B cell (primary cell): ENCODE measurements around the gene RRAS2. TPM values are rescaled to one million over a fixed set of nuclear protein-coding genes. Genes with fewer than 3 reads are reported as not detected.

Experiments
- ATAC-seq: fragments of 200-7000 bp; cut with Tn5 transposase; one replicate; pipeline ENCODE4 v1.10.0; 2021; ENCODE audit warnings: low read depth, mild to moderate bottlenecking, moderate number of reproducible peaks, moderate library complexity
- CTCF ChIA-PET: fragments of 350-600 bp; sonication (Branson Sonifier 250); formaldehyde crosslinking; loops from one replicate; lab custom pipeline; 2021; ENCODE audit warnings: antibody characterized with exemption, inconsistent platforms; lab: Charles Lee
- POLR2A ChIA-PET: fragments of 350-600 bp; sonication (Branson Sonifier 250); formaldehyde crosslinking; loops from one replicate; lab custom pipeline; 2021; ENCODE audit warnings: antibody characterized with exemption; lab: Charles Lee
- DNase-seq: peaks from one replicate; pipeline ENCODE4 v3.0.0; 2013
- H2AFZ ChIP-seq: 2 replicates; pipeline ENCODE4 v1.6.1; 2012; ENCODE audit warnings: mild to moderate bottlenecking, low read depth, low read length; ENCODE audit not compliant: insufficient read depth, poor library complexity, severe bottlenecking
- H3K27ac ChIP-seq, 2 donors: 1 replicate in 1 of 2; 2 replicates in 1 of 2; pipeline ENCODE4 v1.5.1; 2012 to 2013; ENCODE audit warnings: low read length in 2 of 2, mild to moderate bottlenecking in 2 of 2, moderate library complexity in 1 of 2
- H3K27me3 ChIP-seq, 4 experiments: fragments of 200-600 bp in 1 of 4; sonication (generic) in 1 of 4; replicated peaks in 1 of 4; 1 replicate in 2 of 4; 2 replicates in 2 of 4; pipeline versions ENCODE4 v1.6.1 to v1.7.0; 2013 to 2016; ENCODE audit warnings: low read length in 3 of 4, mild to moderate bottlenecking in 2 of 4, mixed read lengths in 1 of 4, moderate library complexity in 1 of 4; ENCODE audit not compliant: insufficient read depth in 4 of 4, control insufficient read depth in 3 of 4; ENCODE audit errors: control extremely low read depth in 1 of 4
- H3K36me3 ChIP-seq, 2 experiments: replicated peaks in 1 of 2; 1 replicate in 1 of 2; 2 replicates in 1 of 2; pipeline versions ENCODE4 v1.6.1 to v1.7.1; 2013; ENCODE audit warnings: low read length in 1 of 2; ENCODE audit not compliant: insufficient read depth in 2 of 2, control insufficient read depth in 1 of 2; ENCODE audit errors: control extremely low read depth in 1 of 2, extremely low read depth in 1 of 2
- H3K4me1 ChIP-seq, 2 donors: fragments of 200-600 bp in 1 of 2; sonication (generic) in 1 of 2; 1 replicate in 1 of 2; 2 replicates in 1 of 2; pipeline versions ENCODE4 v1.5.1 to v1.6.1; 2013 to 2017; ENCODE audit warnings: low read length in 2 of 2; ENCODE audit not compliant: control insufficient read depth in 2 of 2, insufficient read depth in 2 of 2
- H3K4me2 ChIP-seq: replicated peaks from 2 replicates; pipeline ENCODE3; 2012; ENCODE audit warnings: mild to moderate bottlenecking, low read depth, low read length; ENCODE audit not compliant: poor library complexity, severe bottlenecking
- H3K4me3 ChIP-seq, 5 experiments: fragments of 200-600 bp in 1 of 5; sonication (generic) in 1 of 5; 1 replicate in 3 of 5; 2 replicates in 2 of 5; pipeline versions ENCODE4 v1.5.1 to v1.7.0; 2011 to 2016; ENCODE audit warnings: low read length in 4 of 5, mild to moderate bottlenecking in 4 of 5, low read depth in 2 of 5, control low read depth in 1 of 5, moderate library complexity in 1 of 5; ENCODE audit not compliant: insufficient read depth in 1 of 5; ENCODE audit errors: control extremely low read depth in 1 of 5, extremely low read depth in 1 of 5
- H3K79me2 ChIP-seq: fragments of 200-600 bp; sonication (generic); one replicate; pipeline ENCODE4 v1.6.0; 2016; ENCODE audit warnings: low read length; ENCODE audit not compliant: control insufficient read depth, insufficient read depth
- H3K9ac ChIP-seq: fragments of 200-600 bp; sonication (generic); 2 replicates; pipeline ENCODE4 v1.6.1; 2017; ENCODE audit warnings: mild to moderate bottlenecking, low read length, moderate library complexity
- H3K9me3 ChIP-seq, 3 donors: one replicate each; pipeline versions ENCODE4 v1.6.1 to v1.7.1; 2013; ENCODE audit warnings: low read length in 2 of 3; ENCODE audit not compliant: control insufficient read depth in 2 of 3, insufficient read depth in 1 of 3; ENCODE audit errors: control extremely low read depth in 1 of 3
- H4K20me1 ChIP-seq: 2 replicates; pipeline ENCODE4 v1.6.0; 2012; ENCODE audit warnings: mild to moderate bottlenecking, low read length; ENCODE audit not compliant: insufficient read depth, control insufficient read depth, poor library complexity, severe bottlenecking
- H3K27ac Mint-ChIP-seq: one replicate; pipeline ENCODE4 v1.8.0; 2021; ENCODE audit warnings: mixed read lengths
- H3K27me3 Mint-ChIP-seq: one replicate; pipeline ENCODE4 v1.8.0; 2021; ENCODE audit warnings: mixed read lengths
- H3K4me1 Mint-ChIP-seq: one replicate; pipeline ENCODE4 v1.8.0; 2021; ENCODE audit warnings: mixed read lengths
- H3K4me3 Mint-ChIP-seq: one replicate; pipeline ENCODE4 v1.8.0; 2021; ENCODE audit warnings: mixed read lengths
- H3K9me3 Mint-ChIP-seq: one replicate; pipeline ENCODE4 v1.8.0; 2022; ENCODE audit warnings: mixed read lengths; ENCODE audit not compliant: insufficient read depth
- EZH2 ChIP-seq: IDR thresholded peaks from 2 replicates; pipeline ENCODE4 v1.6.1; 2012; ENCODE audit warnings: borderline replicate concordance, low read depth, mild to moderate bottlenecking, moderate library complexity, low read length; ENCODE audit not compliant: insufficient read depth, poor library complexity, severe bottlenecking
- WGBS: methylation state at CpG from one replicate; pipeline ENCODE4 v1.1.5; 2013; ENCODE audit warnings: missing lambda C conversion rate; ENCODE audit not compliant: insufficient coverage; 5-methylcytosine and 5-hydroxymethylcytosine counted together
- intact Hi-C: fragments of 100-400 bp; cut with micrococcal nuclease; formaldehyde crosslinking; loops from one replicate; pipeline ENCODE4 v1.10.0; 2022
- polyA plus RNA-seq: library from polyadenylated mRNA; depleted of rRNA; stranded (reverse); fragments of >200 nt; gene quantifications from 2 replicates; pipeline ENCODE4 v1.2.3, GENCODE V29; 2012
- total RNA-seq, 2 donors: library from RNA; stranded (reverse); fragments of 120-200 nt in 1 of 2; gene quantifications; 1 replicate in 1 of 2; 2 replicates in 1 of 2; pipeline versions ENCODE4 v1.2.3 to v1.2.4, GENCODE V29; 2013 to 2022
- TF ChIP-seq, protein P1 (sequence below): fragments of 200-600 bp; IDR thresholded peaks from one replicate; pipeline ENCODE4 v1.8.0; 2022; ENCODE audit warnings: antibody characterized with exemption, mild to moderate bottlenecking

RRAS2 gene
- total and polyA plus RNA-seq, 2 donors (not counting 1 experiment from before 2014, with no cell fraction given) = 31.8 to 72.4 TPM

- no peaks in the 10 kb centered on the region for H3K4me1 ChIP-seq
- no peaks in the 10 kb centered on the region for H3K79me2 ChIP-seq
- H2AFZ ChIP-seq = no peak overlapping the region
- ChIA-PET POLR2A (no interaction called here), CTCF (interaction anchor here (1.1 to 1.3 kb wide), 2 partner anchors 59 to 95 kb away, joined by 3 read pairs; no protein-coding TSS in a partner anchor)
- H3K36me3 ChIP-seq = no peaks in the 10 kb centered on the region
- H3K27me3 ChIP-seq = no peaks in the 10 kb centered on the region
- no peak overlapping the region for H3K4me3 ChIP-seq
- H3K27ac ChIP-seq = no peak overlapping the region
- H3K4me1 Mint-ChIP-seq = no peaks in the 10 kb centered on the region
- no peaks in the 10 kb centered on the region for H3K27me3 Mint-ChIP-seq
- H3K27ac Mint-ChIP-seq = no peak overlapping the region
- no peak overlapping the region for H3K9ac ChIP-seq
- no peaks in the 10 kb centered on the region for H4K20me1 ChIP-seq
- H3K9me3 ChIP-seq = no peaks in the 10 kb centered on the region
- ATAC-seq = no peak
- intact Hi-C loops = no loop called here
- H3K4me2 ChIP-seq = no peak overlapping the region
- H3K9me3 Mint-ChIP-seq = no peaks in the 10 kb centered on the region
- TF ChIP-seq EZH2 = no peak
- TF ChIP-seq, protein P1, sequence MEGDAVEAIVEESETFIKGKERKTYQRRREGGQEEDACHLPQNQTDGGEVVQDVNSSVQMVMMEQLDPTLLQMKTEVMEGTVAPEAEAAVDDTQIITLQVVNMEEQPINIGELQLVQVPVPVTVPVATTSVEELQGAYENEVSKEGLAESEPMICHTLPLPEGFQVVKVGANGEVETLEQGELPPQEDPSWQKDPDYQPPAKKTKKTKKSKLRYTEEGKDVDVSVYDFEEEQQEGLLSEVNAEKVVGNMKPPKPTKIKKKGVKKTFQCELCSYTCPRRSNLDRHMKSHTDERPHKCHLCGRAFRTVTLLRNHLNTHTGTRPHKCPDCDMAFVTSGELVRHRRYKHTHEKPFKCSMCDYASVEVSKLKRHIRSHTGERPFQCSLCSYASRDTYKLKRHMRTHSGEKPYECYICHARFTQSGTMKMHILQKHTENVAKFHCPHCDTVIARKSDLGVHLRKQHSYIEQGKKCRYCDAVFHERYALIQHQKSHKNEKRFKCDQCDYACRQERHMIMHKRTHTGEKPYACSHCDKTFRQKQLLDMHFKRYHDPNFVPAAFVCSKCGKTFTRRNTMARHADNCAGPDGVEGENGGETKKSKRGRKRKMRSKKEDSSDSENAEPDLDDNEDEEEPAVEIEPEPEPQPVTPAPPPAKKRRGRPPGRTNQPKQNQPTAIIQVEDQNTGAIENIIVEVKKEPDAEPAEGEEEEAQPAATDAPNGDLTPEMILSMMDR = no peak
- DNase-seq = no peak
- H3K4me3 Mint-ChIP-seq = no peak overlapping the region
Observed at GRCh38 chr11:14396273-14396672, 37.3 kb upstream of the RRAS2 start.

DNA sequence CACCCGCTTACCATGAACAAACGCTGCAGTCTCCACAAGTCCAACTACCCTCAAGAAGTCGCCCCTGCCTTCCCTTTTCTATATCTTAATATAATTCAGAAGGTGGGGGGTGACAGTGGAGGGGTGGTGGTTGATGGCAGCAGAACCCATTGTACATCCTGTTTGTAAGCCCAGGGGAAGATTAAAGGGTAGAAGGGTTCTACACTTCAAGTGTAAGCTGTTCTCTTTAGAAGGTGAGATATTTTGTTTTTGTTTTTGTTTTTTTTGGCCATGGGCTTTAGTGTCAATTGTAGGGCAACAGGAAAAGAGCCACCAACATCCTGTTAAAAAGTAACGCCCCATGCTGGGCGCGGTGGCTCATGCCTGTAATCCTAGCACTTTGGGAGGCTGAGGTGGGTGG is 34.9 kb upstream of the RRAS2 start:
- Mint-ChIP-seq H3K27ac (no peak overlapping the region), H3K9me3 (no peaks in the 10 kb centered on the region), H3K4me3 (no peak overlapping the region), H3K27me3 (peaks cover 6% of the 10 kb centered on the region), H3K4me1 (no peaks in the 10 kb centered on the region)
- no peaks in the 10 kb centered on the region for H3K36me3 ChIP-seq
- no peak overlapping the region for H3K4me3 ChIP-seq
- no peak overlapping the region for H2AFZ ChIP-seq
- no peaks in the 10 kb centered on the region for H3K27me3 ChIP-seq
- DNase-seq (no peak), ATAC-seq (no peak)
- no peak overlapping the region for H3K9ac ChIP-seq
- H4K20me1 ChIP-seq = no peaks in the 10 kb centered on the region
- intact Hi-C loops = no loop called here
- CTCF ChIA-PET = interaction anchor here (0.7 to 1.3 kb wide), 2 partner anchors 20 to 62 kb away, joined by 3 read pairs; no protein-coding TSS in a partner anchor
- H3K9me3 ChIP-seq = no peaks in the 10 kb centered on the region
- WGBS = 94% methylated on average over 3 of the region's 6 CpGs
- no peaks in the 10 kb centered on the region for H3K79me2 ChIP-seq
- no peaks in the 10 kb centered on the region for H3K4me1 ChIP-seq
- no peak overlapping the region for H3K4me2 ChIP-seq
- TF ChIP-seq, protein P1 = no peak
- no peak for TF ChIP-seq EZH2
- no peak overlapping the region for H3K27ac ChIP-seq
- POLR2A ChIA-PET = no interaction called here
